GM23248 (cell line): Measurements from ENCODE around the gene ANKRD63. TPM values are rescaled to one million over a fixed set of nuclear protein-coding genes. Genes with fewer than 3 reads are reported as not detected.

Source experiments
- DNase-seq: peaks from one replicate; pipeline ENCODE4 v3.0.0-alpha.2; 2015
- H2AFZ ChIP-seq: fragments of 200-600 bp; sonication (generic); 2 replicates; pipeline ENCODE4 v1.6.1; 2016; ENCODE audit warnings: antibody characterized with exemption
- H3F3A ChIP-seq: fragments of 200-600 bp; sonication (generic); 2 replicates; pipeline ENCODE4 v1.6.1; 2016; ENCODE audit warnings: mild to moderate bottlenecking, antibody characterized with exemption, mixed run types; ENCODE audit not compliant: insufficient read depth
- H3K27ac ChIP-seq: fragments of 200-600 bp; sonication (generic); 2 replicates; pipeline ENCODE4 v1.5.1; 2016; ENCODE audit warnings: mild to moderate bottlenecking
- H3K27me3 ChIP-seq: fragments of 200-600 bp; sonication (generic); replicated peaks from 2 replicates; pipeline ENCODE4 v1.6.1; 2016; ENCODE audit warnings: mild to moderate bottlenecking; ENCODE audit not compliant: insufficient read depth
- H3K36me3 ChIP-seq: fragments of 200-600 bp; sonication (generic); 2 replicates; pipeline ENCODE4 v1.6.1; 2016; ENCODE audit warnings: low read depth, mild to moderate bottlenecking
- H3K4me1 ChIP-seq: fragments of 200-600 bp; sonication (generic); 2 replicates; pipeline ENCODE4 v1.6.1; 2016; ENCODE audit warnings: mild to moderate bottlenecking; ENCODE audit not compliant: insufficient read depth
- H3K4me2 ChIP-seq: fragments of 200-600 bp; sonication (generic); one replicate; pipeline ENCODE4 v1.6.1; 2016; ENCODE audit warnings: mild to moderate bottlenecking; ENCODE audit not compliant: unreplicated experiment
- H3K4me3 ChIP-seq: fragments of 200-600 bp; sonication (generic); 2 replicates; pipeline ENCODE4 v1.5.1; 2016; ENCODE audit warnings: mild to moderate bottlenecking
- H3K79me2 ChIP-seq: fragments of 200-600 bp; sonication (generic); 2 replicates; pipeline ENCODE4 v1.6.1; 2016; ENCODE audit warnings: mild to moderate bottlenecking; ENCODE audit not compliant: insufficient read depth
- H3K9ac ChIP-seq: fragments of 200-600 bp; sonication (generic); 2 replicates; pipeline ENCODE4 v1.6.1; 2016; ENCODE audit warnings: mild to moderate bottlenecking
- H3K9me2 ChIP-seq: fragments of 200-600 bp; sonication (generic); 2 replicates; pipeline ENCODE4 v1.6.1; 2016; ENCODE audit warnings: mixed run types, mild to moderate bottlenecking, moderate library complexity; ENCODE audit not compliant: insufficient read depth
- H3K9me3 ChIP-seq: fragments of 200-600 bp; sonication (generic); one replicate; pipeline ENCODE4 v1.6.1; 2017; ENCODE audit warnings: low read depth
- H4K20me1 ChIP-seq: fragments of 200-600 bp; sonication (generic); 2 replicates; pipeline ENCODE4 v1.6.0; 2016; ENCODE audit not compliant: insufficient read depth
- EZH2 ChIP-seq: fragments of 200-600 bp; sonication (generic); IDR thresholded peaks from 2 replicates; pipeline ENCODE4 v1.6.1; 2018; ENCODE audit warnings: antibody characterized with exemption, mild to moderate bottlenecking; ENCODE audit not compliant: insufficient read depth, poor library complexity, severe bottlenecking
- EZH2phosphoT487 ChIP-seq: fragments of 200-600 bp; sonication (generic); IDR thresholded peaks from 2 replicates; pipeline ENCODE4 v1.6.1; 2018; ENCODE audit warnings: antibody characterized with exemption, moderate library complexity, mild to moderate bottlenecking, low read depth; ENCODE audit not compliant: insufficient read depth
- WGBS, 2 experiments: methylation state at CpG; one replicate each; pipeline ENCODE4 v1.1.6; 2015 to 2017; ENCODE audit warnings: low lambda C conversion rate in 2 of 2, low coverage in 1 of 2; ENCODE audit errors: missing lambda C conversion rate in 2 of 2; 5-methylcytosine and 5-hydroxymethylcytosine counted together
- in situ Hi-C: fragments of 300-500 bp; cut with MboI; formaldehyde crosslinking; loops from 2 replicates; pipeline ENCODE4 v1.15.0; 2020
- polyA plus RNA-seq: library from polyadenylated mRNA; unstranded; fragments of >200 nt; fragmentation: Nextera tagmentation; extraction: Ambion mirVana; gene quantifications from 2 replicates; pipeline ENCODE4 v1.2.1, GENCODE V29; 2016
- total RNA-seq: library from RNA; depleted of rRNA; stranded (reverse); fragments of >200 nt; shearing (Covaris generic); gene quantifications from 2 replicates; pipeline ENCODE4 v1.2.3, GENCODE V29; 2014

ANKRD63 gene
- total and polyA plus RNA-seq, 2 experiments from 2014 or later, result not detected

GRCh38 chr15:40239693-40240618 lies 42.9 kb downstream of the ANKRD63 start:
- Histone ChIP-seq H4K20me1 (no peaks in the 10 kb centered on the region), H3K4me3 (no peak overlapping the region), H3K9ac (no peak overlapping the region), H3K4me1 (peaks cover 5% of the 10 kb centered on the region; the same call in 1 of the 2 replicates), H3K9me2 (no peaks in the 10 kb centered on the region), H3F3A (no peaks in the 10 kb centered on the region), H3K27ac (no peak overlapping the region), H3K36me3 (no peaks in the 10 kb centered on the region), H2AFZ (no peak overlapping the region), H3K27me3 (0 out of 2 replicates have a peak, but pooled peaks cover 3% of the 10 kb centered on the region), H3K79me2 (no peaks in the 10 kb centered on the region), H3K4me2 (no peak overlapping the region), H3K9me3 (no peaks in the 10 kb centered on the region)
- WGBS, 2 experiments, result 68 to 75% methylated on average over 14 to 19 of the region's 19 CpGs
- no peak for TF ChIP-seq EZH2phosphoT487
- no peak for TF ChIP-seq EZH2
- DNase-seq, result no peak
- in situ Hi-C loops, result no loop called here

GRCh38 chr15:40239404-40239692 lies 43.5 kb downstream of the ANKRD63 start:
- no peak overlapping the region for H3K9ac ChIP-seq
- in situ Hi-C loops, result no loop called here
- H2AFZ ChIP-seq, result no peak overlapping the region

GRCh38 chr15:40238532-40239403 lies 44.1 kb downstream of the ANKRD63 start, which contains the start of gene PAK6:
PAK6 (plus strand) TSS chr15:40239063; CDS start chr15:40264786, 25,723 bp downstream.
- Histone ChIP-seq H3K4me1 (peaks cover 5% of the 10 kb centered on the region; the same call in 1 of the 2 replicates), H3K36me3 (no peaks in the 10 kb centered on the region), H3K9me3 (no peaks in the 10 kb centered on the region), H3K4me3 (peak within 1 kb of the TSS; percentile 65), H3K27ac (no peak within 1 kb of the TSS), H3F3A (no peaks in the 10 kb centered on the region), H3K9me2 (no peaks in the 10 kb centered on the region), H4K20me1 (no peaks in the 10 kb centered on the region), H3K27me3 (0 out of 2 replicates have a peak, but pooled peaks cover 3% of the 10 kb centered on the region), H3K4me2 (peak within 1 kb of the TSS; percentile 76), H2AFZ (peak within 1 kb of the TSS; percentile 65), H3K9ac (peak within 1 kb of the TSS; percentile 47; the same call in 1 of the 2 replicates), H3K79me2 (no peaks in the 10 kb centered on the region)
- TF ChIP-seq EZH2phosphoT487 (no peak), EZH2 (no peak)
- in situ Hi-C loops, result no loop called here
- WGBS, 2 experiments, result 10 to 11% methylated on average over 32 to 38 of the region's 39 CpGs
- peak; percentile 90 for DNase-seq

More at GRCh38 chr15:40239404-40239692, 43.5 kb downstream of the ANKRD63 start:
- H3K79me2 ChIP-seq, result no peaks in the 10 kb centered on the region
- 0 out of 2 replicates have a peak, but pooled peaks cover 3% of the 10 kb centered on the region for H3K27me3 ChIP-seq
- TF ChIP-seq EZH2 (no peak), EZH2phosphoT487 (no peak)
- H3K36me3 ChIP-seq, result no peaks in the 10 kb centered on the region
- WGBS, 2 experiments, result 16 to 27% methylated on average over 5 of the region's 5 CpGs
- H3F3A ChIP-seq, result no peaks in the 10 kb centered on the region
- peak overlapping the region; percentile 65 for H3K4me3 ChIP-seq
- H3K9me3 ChIP-seq, result no peaks in the 10 kb centered on the region
- H3K9me2 ChIP-seq, result no peaks in the 10 kb centered on the region
- H3K27ac ChIP-seq, result no peak overlapping the region
- H4K20me1 ChIP-seq, result no peaks in the 10 kb centered on the region
- peak overlapping the region; percentile 76 for H3K4me2 ChIP-seq
- H3K4me1 ChIP-seq, result peaks cover 5% of the 10 kb centered on the region; the same call in 1 of the 2 replicates
- no peak for DNase-seq
